HG02852 (cell line): Measurements from ENCODE around the gene METRNL.
"Not testable (repeated sequence)": the region's sequence is repeated elsewhere in the genome, so short reads cannot be mapped to it uniquely, and the experiment has no call there.

ENCODE experiments used
- ATAC-seq: cut with Tn5 transposase; IDR thresholded peaks from one replicate; pipeline ENCODE4 v1.9.1; 2021; ENCODE audit warnings: mild to moderate bottlenecking, moderate library complexity; ENCODE audit not compliant: unreplicated experiment

Gene METRNL

DNA sequence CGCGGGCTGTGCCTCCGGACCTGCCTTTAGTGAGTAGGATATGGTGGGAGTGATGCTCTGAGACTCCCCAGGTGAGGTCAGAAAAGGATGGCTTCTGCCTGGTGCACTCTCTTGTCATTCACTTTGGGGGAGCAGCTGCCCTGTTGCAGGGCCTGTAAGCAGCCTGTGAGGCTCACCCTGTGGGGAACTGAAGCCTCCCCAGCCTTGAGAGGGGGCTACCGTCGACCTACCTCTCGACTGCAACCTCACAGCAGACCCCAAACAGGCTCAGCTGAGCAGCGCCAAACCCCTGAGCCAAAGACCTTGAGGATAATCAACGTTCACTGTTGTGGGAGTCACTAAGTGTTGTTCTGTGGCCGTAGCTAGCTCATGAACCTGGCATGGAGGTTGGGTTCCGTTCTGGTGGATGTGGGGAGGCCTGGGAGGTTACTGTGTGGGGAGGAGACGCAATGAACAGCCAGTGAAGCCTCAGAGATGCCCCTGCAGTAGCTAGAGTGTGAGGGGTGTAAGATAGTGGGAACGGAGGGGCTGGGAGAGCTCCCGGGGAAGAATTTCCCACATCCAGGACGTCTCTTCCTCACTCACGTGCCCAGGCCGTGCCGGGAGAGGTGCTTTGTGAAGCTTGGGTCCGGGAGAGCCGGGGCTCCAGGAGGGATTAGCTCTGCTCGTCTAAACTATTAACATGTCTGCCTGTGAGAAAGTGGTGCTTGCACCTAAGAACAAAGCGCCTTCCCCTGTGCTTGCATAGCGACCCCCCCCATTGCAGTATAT is 38.8 kb downstream of the METRNL start:
- ATAC-seq, result no peak

DNA sequence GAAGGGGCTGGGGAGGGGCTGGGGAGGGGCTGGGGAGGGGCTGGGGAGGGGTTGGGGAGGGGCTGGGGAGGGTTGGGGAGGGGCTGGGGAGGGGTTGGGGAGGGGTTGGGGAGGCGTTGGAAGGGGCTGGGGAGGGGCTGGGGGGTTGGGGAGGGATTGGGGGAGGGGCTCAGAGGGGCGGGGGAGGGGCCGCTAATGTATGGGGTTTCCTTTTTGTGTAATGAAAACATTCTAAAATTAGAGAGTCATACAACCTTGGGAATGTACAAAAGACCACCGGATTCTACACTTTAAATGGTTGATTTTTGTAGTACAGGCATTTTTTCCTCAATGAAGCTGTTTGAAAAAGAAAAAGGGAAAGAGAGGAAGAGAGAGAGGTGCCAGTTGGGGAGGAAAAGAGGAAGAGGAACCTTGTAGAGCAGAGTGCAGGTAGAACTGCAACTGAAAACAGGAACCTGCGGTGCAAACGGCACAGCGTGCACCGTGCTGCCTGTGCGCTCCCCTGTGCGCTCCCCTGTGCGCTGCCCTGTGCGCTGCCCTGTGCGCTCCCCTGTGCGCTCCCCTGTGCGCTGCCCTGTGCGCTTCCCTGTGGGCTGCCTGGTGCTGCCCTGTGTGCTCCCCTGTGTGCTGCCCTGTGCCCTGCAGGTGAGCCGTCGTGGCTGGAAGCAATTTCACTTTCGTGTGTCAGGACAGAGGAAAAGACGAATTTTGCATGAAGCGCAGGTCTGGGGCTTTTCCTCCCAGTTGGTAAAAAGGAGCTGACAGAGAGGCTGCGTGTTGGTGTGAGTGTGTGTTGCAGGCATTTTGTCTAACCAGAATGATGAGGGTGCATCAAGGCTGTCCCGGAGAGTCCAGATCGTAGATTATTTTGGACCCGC is 40.8 kb downstream of the METRNL start:
- ATAC-seq, result no peak

DNA sequence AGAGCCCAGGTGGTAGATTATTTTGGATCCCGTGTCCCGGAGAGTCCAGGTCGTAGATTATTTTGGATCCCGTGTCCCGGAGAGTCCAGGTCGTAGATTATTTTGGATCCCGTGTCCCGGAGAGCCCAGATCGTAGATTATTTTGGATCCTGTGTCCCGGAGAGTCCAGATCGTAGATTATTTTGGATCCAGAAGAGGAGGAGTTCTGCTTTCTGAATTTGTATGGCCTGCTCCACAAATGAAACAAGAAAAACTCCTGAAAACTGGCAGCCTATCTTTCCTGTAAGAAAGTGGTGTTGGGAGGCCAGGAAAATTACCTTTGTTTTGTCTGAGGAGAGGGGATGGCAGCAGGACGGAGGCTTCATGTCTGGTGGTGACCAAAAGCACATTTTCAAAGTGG is 42.1 kb downstream of the METRNL start:
- ATAC-seq, result not testable (repeated sequence)

DNA sequence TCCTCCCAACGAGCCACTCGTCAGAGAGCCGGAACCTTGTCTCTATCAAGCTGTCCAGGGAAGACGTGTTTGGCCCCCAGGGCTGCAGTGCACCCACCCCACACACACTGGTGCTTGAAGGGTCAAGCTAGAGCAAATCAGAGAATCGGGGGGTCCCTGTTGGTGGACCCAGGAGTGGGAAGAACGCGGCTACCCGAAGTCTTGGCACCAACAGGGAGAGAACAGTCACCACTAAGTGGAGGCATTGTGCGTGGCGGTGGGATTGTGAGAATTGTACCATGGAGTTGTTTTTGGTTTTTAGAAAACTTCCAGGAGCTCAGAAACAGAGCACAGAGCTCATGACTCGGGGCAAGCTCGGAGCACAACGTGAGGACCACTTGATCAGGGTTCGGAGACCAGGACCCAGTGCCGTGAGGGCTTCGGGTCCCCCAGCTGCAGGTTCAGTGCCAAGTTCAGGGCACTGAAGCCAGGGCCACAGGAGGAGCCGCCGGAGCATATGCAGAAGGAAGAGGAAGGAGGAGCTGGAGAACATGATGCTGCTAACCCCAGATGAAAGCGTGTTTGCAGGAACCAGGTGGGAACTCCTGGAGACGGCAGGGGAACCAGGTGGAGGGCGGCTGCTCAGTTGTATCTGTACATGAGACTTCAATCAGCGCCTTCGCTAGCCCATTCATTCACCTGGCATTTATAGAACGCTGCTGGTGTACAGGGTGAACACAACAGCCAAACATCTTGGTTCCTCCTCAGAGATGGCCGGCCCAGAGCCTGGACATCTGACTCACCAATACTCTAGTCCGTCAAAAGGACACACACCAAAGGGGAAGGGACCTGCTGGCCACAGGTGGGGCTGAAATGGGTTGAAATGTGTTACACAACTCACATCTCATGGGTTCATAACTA is 42.8 kb downstream of the METRNL start:
- no peak for ATAC-seq

DNA sequence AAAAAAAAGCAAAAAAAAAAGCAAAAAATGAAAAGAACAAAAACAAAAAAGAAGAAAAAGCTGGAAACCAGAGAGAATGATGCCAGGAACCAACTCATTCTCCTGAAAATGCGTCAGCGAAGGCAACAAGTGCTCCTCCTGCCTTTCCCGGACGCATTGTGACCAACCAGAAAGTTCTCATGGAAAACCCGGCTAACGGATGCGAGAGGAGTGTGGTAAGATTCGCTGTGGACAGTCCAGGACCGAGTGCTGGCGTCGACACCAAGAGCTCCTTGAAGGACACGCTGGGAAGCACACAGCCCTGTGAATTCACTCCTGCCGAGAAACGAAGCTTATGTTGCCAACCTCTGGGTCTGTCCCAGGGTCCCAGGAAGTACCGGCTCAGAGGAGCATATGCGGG is 43.4 kb downstream of the METRNL start:
- ATAC-seq, result no peak

DNA sequence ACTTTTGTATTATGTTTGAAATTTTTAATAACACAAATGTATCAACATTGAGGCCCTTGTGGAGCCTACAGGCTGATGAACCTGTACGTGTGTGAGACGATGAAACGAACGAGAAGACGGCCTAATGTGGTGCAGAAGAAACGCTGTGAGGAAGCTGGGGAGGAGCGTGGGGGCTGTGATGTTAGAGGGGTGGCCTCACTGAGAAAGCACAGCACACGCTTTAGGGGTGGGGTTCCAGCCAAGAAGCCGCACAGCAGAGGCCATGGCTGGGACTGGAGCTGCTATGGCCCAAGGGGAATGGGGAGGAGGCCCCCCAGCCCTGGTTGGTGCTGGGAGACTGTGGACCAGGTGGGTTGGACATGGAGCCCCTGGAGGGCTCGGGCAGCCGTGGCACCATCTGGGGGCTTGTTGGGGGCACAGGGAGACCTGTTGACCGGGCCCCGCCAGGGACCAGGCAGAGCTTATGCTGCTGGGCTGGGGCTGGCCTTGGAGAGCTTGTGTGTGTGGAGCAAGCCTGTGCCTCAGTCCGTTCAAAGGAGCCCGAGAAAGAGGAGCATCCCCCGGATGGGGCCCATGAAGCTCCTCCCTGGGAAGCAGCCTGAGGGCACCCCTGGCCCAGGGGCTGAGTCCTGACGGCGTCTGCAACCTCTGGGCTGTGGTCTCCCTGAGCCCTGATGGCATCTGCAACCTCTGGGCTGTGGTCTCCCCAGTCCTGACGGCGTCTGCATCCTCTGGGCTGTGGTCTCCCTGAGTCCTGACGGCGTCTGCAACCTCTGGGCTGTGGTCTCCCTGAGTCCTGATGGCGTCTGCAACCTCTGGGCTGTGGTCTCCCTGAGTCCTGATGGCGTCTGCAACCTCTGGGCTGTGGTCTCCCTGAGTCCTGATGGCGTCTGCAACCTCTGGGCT is 44.7 kb downstream of the METRNL start:
- ATAC-seq, result no peak

DNA sequence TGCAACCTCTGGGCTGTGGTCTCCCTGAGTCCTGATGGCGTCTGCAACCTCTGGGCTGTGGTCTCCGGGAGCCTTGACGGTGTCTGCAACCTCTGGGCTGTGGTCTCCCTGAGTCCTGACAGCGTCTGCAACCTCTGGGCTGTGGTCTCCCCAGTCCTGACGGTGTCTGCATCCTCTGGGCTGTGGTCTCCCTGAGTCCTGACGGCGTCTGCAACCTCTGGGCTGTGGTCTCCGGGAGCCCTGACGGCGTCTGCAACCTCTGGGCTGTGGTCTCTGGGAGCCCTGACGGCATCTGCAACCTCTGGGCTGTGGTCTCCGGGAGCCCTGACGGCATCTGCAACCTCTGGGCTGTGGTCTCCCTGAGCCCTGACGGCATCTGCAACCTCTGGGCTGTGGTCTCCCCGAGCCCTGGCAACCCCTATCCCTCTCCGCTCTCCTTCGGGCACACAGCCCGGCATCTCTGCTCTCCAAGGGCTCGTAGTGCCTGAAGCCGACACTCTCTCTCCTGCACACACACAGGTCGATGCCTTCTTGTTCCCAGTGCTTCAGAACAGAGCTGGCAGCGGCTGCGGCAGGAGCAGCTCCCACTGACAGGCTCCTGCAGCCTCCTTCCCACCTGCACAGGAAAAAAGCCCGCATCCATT is 45.6 kb downstream of the METRNL start:
- ATAC-seq, result no peak

DNA sequence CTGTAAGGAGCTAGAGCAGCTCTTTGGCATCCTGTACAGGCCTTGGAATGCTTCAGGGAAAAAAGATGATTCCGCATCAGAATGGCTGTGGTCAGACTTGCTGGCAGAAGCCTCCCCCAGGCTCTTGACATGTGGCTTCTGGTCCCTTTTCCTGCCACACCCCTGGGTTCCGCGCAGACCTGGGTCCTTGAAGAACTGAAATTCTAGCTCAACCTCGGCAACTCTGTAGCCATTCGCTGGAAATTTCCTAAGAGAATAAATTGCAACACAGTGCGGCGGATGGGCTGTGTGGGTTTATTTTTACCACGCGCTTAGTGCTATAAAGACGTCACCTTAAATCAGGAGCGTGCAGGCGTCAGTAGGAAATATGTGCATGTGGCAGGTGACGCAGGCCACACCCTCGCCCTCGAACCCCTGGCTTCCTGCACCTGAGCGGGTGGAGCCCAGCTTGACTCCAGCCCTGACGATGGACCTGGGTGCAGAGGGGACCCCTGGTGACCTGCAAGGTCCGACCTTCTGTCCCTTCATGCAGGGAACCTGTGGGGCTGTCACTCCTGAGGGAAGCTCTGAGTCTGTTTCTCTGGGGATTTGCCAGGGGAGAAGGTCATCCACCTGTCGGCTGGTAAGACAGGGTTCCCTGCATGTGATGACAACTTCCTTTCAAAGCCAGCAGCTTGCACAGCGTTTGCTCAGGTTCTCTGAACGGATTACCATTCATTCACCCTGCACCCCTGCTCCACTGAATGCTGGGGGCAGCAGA is 46.3 kb downstream of the METRNL start:
- no peak for ATAC-seq

DNA sequence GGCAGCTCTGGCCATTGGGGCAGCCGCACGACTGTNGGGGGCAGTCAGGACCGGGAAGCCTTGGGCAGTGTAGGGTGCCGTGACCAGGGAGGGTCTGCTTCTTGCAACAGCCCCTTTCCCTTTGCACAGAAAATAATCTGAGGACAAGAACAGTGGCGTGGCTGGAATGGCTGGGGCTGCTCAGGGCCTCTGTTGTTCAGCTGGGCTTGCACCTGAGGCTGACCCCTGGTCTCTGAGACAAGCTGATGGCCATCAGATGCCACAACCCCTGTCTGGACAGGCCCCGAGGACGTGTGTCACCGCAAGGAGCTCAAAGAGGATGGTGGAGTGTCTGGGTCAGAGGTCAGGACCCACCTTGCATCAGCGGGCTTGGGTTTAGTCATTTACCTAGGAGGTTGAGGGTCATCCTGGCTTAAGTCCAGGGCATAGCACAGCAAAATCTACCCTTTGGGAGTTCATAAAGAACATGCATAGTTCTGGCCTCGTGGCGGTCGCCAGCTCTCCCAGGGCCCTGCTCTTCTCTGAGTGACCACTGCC is 46.9 kb downstream of the METRNL start:
- ATAC-seq, result no peak

DNA sequence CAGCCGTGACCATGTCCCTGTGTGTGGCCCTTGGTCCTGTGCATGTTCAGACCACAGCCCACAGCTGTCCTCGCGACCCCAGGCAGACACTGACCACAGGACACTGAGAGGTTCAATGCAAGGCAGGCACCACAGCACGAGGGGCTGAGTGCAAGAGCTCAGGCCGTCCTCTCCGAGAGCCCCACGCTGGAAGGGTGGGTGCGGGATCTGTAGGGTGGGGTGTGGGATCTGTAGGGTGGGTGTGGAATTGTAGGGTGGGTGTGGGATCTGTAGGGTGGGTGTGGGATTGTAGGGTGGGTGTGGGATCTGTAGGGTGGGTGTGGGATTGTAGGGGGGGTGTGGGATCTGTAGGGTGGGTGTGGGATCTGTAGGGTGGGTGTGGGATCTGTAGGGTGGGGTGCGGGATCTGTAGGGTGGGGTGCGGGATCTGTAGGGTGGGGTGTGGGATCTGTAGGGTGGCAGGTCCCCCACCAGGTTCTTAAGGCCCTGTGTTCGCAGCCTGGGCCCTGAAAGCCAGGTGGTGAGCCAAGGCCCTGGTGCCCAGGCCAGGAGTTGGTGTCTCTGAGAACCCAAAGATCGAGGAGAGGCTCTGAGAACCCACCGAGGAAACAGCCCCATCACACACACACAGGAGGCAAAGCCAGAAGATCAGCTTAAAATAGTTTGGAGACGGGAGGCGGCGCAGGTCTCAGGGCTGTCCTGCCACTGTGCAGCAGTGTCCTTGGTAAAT is 48.2 kb downstream of the METRNL start:
- ATAC-seq, result no peak

DNA sequence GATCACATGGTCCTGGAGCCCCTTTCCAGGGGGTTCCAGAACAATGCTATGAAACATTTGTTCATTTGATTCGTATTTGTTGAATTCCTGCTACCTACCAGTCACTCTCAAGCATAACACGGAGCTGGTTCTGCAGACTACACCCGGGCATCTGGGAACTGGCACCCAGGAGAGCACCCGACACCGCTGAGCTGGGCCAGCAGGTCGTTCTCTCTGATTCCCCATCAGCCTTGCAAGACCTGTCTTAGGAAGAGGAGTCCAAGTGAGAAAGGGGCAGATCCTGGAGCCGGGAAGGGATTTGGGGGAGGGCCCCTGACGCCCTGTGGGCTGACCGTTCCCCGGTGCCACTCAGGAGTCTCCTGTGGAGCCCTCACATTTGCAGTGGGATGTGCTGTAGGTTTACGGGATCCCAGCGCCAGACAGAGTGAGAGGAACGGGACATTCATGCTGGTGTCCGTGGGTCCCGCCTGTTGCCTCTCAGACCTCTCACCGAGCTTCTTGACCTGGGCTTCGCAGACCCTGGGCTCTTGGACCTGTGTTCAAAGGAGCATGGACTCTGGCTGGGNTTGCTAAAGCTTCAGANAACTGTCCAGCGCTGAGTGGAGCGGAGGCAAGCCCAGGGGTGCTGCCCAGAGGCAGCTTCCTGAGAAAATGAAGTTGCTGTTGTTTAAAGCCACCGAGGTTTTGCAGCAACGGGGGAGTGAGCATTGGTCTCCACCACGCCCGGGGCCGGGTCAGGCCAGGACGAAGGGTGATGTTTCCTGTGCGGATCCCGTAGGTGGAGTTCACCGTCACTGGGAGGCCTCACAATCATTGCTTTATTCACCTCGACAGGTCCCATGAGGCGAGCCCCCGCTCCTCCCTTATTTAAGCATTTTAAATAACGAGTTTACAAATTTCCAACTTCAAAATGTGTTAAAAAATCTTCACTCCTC is 49.2 kb downstream of the METRNL start:
- ATAC-seq, result no peak

DNA sequence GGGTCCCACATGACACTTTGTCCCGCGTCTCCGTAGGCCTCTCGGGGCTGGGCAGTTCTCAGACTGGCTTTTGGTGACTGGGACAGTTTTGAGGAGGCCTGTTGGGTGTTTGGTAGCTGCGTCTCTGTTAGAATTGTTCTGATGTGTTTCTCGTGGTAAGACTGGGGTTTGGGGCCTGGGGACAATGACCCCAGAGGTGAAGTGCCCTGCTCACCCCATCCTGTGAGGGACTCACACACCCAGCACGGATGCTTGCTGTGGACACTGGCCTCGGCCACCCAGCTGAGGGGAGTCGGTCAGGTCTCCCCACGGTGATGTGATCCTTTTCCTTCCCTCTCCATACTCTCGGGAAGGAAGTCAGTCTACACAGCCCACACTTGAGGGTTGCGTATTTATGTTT is 50.3 kb downstream of the METRNL start:
- ATAC-seq, result no peak

DNA sequence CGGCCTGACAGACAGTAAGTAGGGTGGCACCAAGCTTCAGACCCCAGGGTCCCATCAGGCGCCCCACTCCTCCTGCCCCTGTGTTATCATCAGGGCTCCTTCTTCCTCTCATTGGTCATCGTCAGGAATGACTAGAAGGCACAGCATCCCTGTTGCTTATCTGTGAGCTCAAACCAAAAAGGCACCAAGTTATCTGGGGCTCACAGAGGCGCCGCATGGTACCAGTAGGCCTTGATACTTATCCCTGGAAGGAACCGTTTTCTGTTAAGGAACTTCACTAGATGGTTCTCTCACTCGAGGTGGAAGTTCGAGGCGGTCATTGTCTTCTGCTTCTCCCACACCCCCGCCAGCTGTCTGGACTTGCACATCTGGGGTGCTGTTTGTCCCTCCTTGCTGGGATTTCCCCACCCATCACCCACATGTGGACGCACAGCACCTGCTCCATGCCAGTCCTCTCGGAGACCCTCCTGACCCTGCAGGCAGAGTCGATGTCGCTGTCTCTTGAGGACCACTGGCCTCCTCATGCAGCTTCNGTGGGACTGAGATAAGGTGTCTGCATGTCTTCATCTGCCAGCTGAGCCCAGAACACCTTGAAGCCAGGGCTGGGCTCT is 52.1 kb downstream of the METRNL start:
- ATAC-seq, result no peak

DNA sequence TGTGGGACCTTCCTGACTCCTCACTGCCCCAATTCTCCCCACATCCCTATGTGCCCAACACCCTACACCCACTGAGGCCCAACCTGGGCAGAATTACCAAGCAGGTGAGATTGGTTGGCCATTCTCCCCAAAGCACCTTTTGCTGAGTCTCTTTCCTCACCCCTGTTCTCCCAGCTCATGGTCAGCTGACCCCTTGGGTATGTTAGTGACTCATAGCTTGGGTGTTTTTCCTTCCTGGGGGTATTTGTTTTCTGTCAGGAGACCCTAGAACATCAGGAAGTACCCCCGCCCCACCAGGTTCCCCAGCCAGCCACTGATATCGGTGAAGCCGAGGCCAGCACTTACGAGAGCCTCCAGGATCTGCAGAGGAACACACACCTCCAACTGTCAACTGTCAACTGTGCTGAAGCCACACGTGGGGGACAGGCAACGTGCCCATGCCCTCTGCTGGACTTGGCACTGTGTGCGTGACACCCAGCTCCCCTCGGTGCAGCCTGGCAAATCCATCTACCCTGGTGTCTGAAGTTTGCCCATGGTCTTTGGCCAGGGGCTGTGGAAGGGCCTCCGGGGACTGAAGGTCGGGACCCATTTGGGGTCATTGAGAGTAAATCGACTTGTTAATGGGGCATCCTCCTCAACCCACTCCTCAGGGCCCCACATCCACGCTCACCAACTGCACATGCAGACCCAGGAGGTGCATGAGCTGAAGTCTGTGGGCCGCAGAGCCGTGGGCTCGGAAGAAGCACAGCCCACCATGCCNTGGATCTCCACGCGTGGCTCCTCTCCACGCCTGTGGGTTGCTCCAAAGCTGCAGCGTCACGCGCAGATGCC is 53.1 kb downstream of the METRNL start:
- ATAC-seq, result no peak

DNA sequence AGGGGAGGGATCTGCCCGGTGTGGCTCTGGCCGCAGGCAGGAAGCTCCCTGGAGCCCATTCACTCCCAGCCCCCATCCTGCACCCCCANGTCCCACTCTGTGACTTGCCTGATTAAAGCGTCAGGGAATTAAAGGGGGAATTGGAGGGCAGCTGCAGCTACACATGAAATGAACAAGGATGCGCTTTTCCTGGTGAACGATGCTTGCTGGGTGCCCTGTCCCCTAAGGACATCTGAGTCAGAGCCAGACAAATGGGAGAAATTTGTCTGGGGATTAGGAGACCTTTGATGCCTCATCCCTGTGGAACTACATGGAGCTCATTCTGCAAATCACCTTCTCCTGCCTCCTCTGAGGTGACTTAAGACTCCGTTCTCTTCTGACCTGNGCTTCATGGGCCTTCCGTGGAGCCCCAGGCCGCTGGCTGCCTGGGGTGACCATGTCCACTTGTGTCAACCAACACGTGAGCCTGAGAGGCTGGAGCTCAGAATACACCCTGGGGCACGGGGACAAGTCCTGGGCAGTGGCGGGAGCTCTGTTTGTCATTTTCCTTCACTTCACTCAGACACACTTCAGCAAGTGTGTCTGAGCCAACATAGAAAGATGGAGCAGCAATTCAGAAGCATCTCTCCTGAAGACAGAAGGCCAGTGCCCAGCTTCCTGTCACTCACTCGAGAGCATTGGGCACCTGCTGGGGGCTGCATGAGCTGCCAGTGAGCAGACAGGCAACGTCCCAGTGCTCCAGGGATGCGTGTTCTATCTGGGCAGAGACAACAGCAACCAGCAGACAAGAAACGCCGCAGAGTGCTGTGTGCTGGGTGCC is 54.1 kb downstream of the METRNL start:
- ATAC-seq, result no peak
